ENCODE results near the gene TMCO4. TPM values are rescaled to one million over a fixed set of nuclear protein-coding genes. Genes with fewer than 3 reads are reported as not detected.
A peak's percentile ranks its signal among the peaks of the same experiment; 100 is the strongest.

TMCO4 gene
- total RNA-seq, 1 donor from 2014 or later = 10.2 TPM

GRCh38 chr1:19672237-19672636 is 127.5 kb downstream of the TMCO4 start:
- Mint-ChIP-seq H3K4me3 (no peak overlapping the region), H3K27ac (no peak overlapping the region), H3K9me3 (no peaks in the 10 kb centered on the region), H3K4me1 (ENCODE audit: unreplicated experiment) (no peaks in the 10 kb centered on the region), H3K27me3 (peaks cover 87% of the 10 kb centered on the region), H3K36me3 (no peaks in the 10 kb centered on the region)
- no peak for TF ChIP-seq CTCF (conservative IDR thresholded peaks at IDR 0.05)
- no peak for DNase-seq (ENCODE audit: extremely low spot score, unreplicated experiment)

GRCh38 chr1:19670787-19671186 is 128.9 kb downstream of the TMCO4 start:
- H3K9me3 Mint-ChIP-seq = no peaks in the 10 kb centered on the region
- H3K4me3 Mint-ChIP-seq = no peak overlapping the region
- H3K4me1 Mint-ChIP-seq (ENCODE audit: unreplicated experiment) = no peaks in the 10 kb centered on the region
- TF ChIP-seq CTCF (conservative IDR thresholded peaks at IDR 0.05) = no peak
- no peaks in the 10 kb centered on the region for H3K36me3 Mint-ChIP-seq
- DNase-seq (ENCODE audit: extremely low spot score, unreplicated experiment) = no peak
- no peak overlapping the region for H3K27ac Mint-ChIP-seq
- H3K27me3 Mint-ChIP-seq = peaks cover 89% of the 10 kb centered on the region

- Mint-ChIP-seq H3K36me3 (no peaks in the 10 kb centered on the region), H3K27ac (no peak overlapping the region), H3K9me3 (no peaks in the 10 kb centered on the region), H3K4me3 (no peak overlapping the region), H3K27me3 (peaks cover 86% of the 10 kb centered on the region), H3K4me1 (ENCODE audit: unreplicated experiment) (no peaks in the 10 kb centered on the region)
- TF ChIP-seq CTCF (conservative IDR thresholded peaks at IDR 0.05) = no peak
- no peak for DNase-seq (ENCODE audit: extremely low spot score, unreplicated experiment)
These were observed 130.8 kb downstream of the TMCO4 start for GRCh38 chr1:19668888-19669287.

GRCh38 chr1:19665496-19666465 is 133.9 kb downstream of the TMCO4 start:
- no peak for TF ChIP-seq CTCF (conservative IDR thresholded peaks at IDR 0.05)
- Mint-ChIP-seq H3K36me3 (no peaks in the 10 kb centered on the region), H3K4me3 (peak overlapping the region; percentile 80), H3K27me3 (peaks cover 86% of the 10 kb centered on the region), H3K4me1 (ENCODE audit: unreplicated experiment) (no peaks in the 10 kb centered on the region), H3K27ac (no peak overlapping the region), H3K9me3 (no peaks in the 10 kb centered on the region)
- DNase-seq (ENCODE audit: extremely low spot score, unreplicated experiment) = no peak

GRCh38 chr1:19665186-19665495 is 134.6 kb downstream of the TMCO4 start:
- peaks cover 86% of the 10 kb centered on the region for H3K27me3 Mint-ChIP-seq
- H3K9me3 Mint-ChIP-seq = no peaks in the 10 kb centered on the region
- no peak for TF ChIP-seq CTCF (conservative IDR thresholded peaks at IDR 0.05)
- DNase-seq (ENCODE audit: extremely low spot score, unreplicated experiment) = no peak
- no peaks in the 10 kb centered on the region for H3K4me1 Mint-ChIP-seq (ENCODE audit: unreplicated experiment)
- no peak overlapping the region for H3K27ac Mint-ChIP-seq
- peak overlapping the region; percentile 34 for H3K4me3 Mint-ChIP-seq
- H3K36me3 Mint-ChIP-seq = no peaks in the 10 kb centered on the region
